ENCODE data around the gene SMAD6.

GRCh38 chr15:66721020-66721419 lies 19.0 kb downstream of the SMAD6 start:
- TF ChIP-seq, protein P1, sequence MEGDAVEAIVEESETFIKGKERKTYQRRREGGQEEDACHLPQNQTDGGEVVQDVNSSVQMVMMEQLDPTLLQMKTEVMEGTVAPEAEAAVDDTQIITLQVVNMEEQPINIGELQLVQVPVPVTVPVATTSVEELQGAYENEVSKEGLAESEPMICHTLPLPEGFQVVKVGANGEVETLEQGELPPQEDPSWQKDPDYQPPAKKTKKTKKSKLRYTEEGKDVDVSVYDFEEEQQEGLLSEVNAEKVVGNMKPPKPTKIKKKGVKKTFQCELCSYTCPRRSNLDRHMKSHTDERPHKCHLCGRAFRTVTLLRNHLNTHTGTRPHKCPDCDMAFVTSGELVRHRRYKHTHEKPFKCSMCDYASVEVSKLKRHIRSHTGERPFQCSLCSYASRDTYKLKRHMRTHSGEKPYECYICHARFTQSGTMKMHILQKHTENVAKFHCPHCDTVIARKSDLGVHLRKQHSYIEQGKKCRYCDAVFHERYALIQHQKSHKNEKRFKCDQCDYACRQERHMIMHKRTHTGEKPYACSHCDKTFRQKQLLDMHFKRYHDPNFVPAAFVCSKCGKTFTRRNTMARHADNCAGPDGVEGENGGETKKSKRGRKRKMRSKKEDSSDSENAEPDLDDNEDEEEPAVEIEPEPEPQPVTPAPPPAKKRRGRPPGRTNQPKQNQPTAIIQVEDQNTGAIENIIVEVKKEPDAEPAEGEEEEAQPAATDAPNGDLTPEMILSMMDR (IDR thresholded peaks at IDR 0.05; ENCODE audit: low read depth, low read length, poor library complexity, severe bottlenecking), result no peak
- TF ChIP-seq EZH2phosphoT487 (IDR thresholded peaks at IDR 0.05; ENCODE audit: borderline replicate concordance, low read length), result no peak

Measured in DOHH2 (cell line).